ENCODE results near the gene CEMIP. TPM values are rescaled to one million over a fixed set of nuclear protein-coding genes. Genes with fewer than 3 reads are reported as not detected.

CEMIP gene
- total RNA-seq, 2 experiments from 2014 or later, result not detected

GRCh38 chr15:80966431-80967197 lies 187.4 kb downstream of the CEMIP start:
- TF ChIP-seq CTCF (IDR thresholded peaks at IDR 0.05), result no peak
- H3K27ac ChIP-seq (ENCODE audit: low read depth in 1 of 2, low read length in 2 of 2), result no peak overlapping the region
- peaks cover 79% of the 10 kb centered on the region for H3K36me3 Mint-ChIP-seq (ENCODE audit: low read depth)
- no peaks in the 10 kb centered on the region for H3K27me3 Mint-ChIP-seq
- H3K4me1 ChIP-seq (ENCODE audit: insufficient read depth, low read length), result peaks cover 5% of the 10 kb centered on the region
- H3K4me3 ChIP-seq (ENCODE audit: low read length), result no peak overlapping the region
- H3K4me3 Mint-ChIP-seq, result no peak overlapping the region
- no peaks in the 10 kb centered on the region for H3K9me3 ChIP-seq (ENCODE audit: control insufficient read depth in 1 of 2, insufficient read depth in 1 of 2, low read length in 2 of 2)
- DNase-seq (no peak), ATAC-seq (ENCODE audit: poor library complexity) (no peak)
- H3K4me1 Mint-ChIP-seq (ENCODE audit: low read depth), result peaks cover 34% of the 10 kb centered on the region
- intact Hi-C loops (cut with DNase I, micrococcal nuclease), result no loop called here
- H3K9me3 Mint-ChIP-seq, result peaks cover 2% of the 10 kb centered on the region
- H3K27ac Mint-ChIP-seq, result no peak overlapping the region
- H3K36me3 ChIP-seq (ENCODE audit: insufficient read depth, low read length), result peaks cover 15% of the 10 kb centered on the region
- POLR2A ChIA-PET, result interaction anchor here (0.6 kb wide), 1 partner anchor 434 kb away, joined by 3 read pairs; no protein-coding TSS in a partner anchor
- CTCF ChIA-PET, result no interaction called here
- H3K27me3 ChIP-seq (ENCODE audit: control insufficient read depth in 1 of 2, insufficient read depth in 2 of 2, low read length in 2 of 2), result no peaks in the 10 kb centered on the region

GRCh38 chr15:80967451-80967850 lies 188.3 kb downstream of the CEMIP start:
- H3K4me3 Mint-ChIP-seq, result no peak overlapping the region
- peaks cover 76% of the 10 kb centered on the region for H3K36me3 Mint-ChIP-seq (ENCODE audit: low read depth)
- ChIA-PET CTCF (interaction anchor here (0.6 kb wide), 1 partner anchor 134 kb away, joined by 3 read pairs; no protein-coding TSS in a partner anchor), POLR2A (interaction anchor here (0.6 kb wide), 1 partner anchor 433 kb away, joined by 3 read pairs; no protein-coding TSS in a partner anchor)
- DNase-seq, result no peak
- Histone ChIP-seq H3K27me3 (ENCODE audit: control insufficient read depth in 1 of 2, insufficient read depth in 2 of 2, low read length in 2 of 2) (no peaks in the 10 kb centered on the region), H3K27ac (ENCODE audit: low read depth in 1 of 2, low read length in 2 of 2) (no peak overlapping the region), H3K36me3 (ENCODE audit: insufficient read depth, low read length) (peaks cover 15% of the 10 kb centered on the region), H3K4me1 (ENCODE audit: insufficient read depth, low read length) (peaks cover 5% of the 10 kb centered on the region), H3K9me3 (ENCODE audit: control insufficient read depth in 1 of 2, insufficient read depth in 1 of 2, low read length in 2 of 2) (no peaks in the 10 kb centered on the region), H3K4me3 (ENCODE audit: low read length) (no peak overlapping the region)
- no peak for TF ChIP-seq CTCF (IDR thresholded peaks at IDR 0.05)
- H3K4me1 Mint-ChIP-seq (ENCODE audit: low read depth), result peaks cover 26% of the 10 kb centered on the region
- intact Hi-C loops (cut with DNase I, micrococcal nuclease), result no loop called here
- H3K27ac Mint-ChIP-seq, result no peak overlapping the region
- ATAC-seq (ENCODE audit: poor library complexity), result no peak
- no peaks in the 10 kb centered on the region for H3K27me3 Mint-ChIP-seq
- peaks cover 2% of the 10 kb centered on the region for H3K9me3 Mint-ChIP-seq

DNA sequence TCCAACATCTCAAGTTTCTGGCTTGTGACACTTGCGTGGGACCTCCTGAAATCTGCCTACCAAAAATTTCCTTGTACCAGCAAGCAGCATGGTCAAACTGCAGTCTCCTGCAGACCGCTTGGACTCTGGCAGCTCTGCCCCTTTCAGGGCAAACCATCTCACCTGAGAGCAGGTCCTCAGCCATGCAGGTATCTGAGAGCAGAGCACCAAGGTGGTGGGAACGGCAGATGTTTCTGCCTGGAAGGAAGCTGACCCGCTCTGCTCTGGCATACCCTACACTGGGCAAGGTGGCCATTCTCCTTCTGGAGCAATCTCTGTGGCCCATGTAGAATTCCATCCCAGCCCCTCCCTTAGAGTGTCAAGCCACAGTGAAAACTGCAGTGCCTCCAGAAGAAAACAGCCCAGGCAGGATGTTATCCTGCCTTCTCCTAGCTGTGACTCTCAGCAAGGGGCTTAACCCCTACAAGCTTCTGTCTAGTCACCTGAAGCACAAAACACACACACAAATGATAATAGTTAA lies 188.9 kb downstream of the CEMIP start:
- POLR2A ChIA-PET, result no interaction called here
- peaks cover 70% of the 10 kb centered on the region for H3K36me3 Mint-ChIP-seq (ENCODE audit: low read depth)

More for the DNA sequence above, 188.9 kb downstream of the CEMIP start:
- Histone ChIP-seq H3K27ac (ENCODE audit: low read depth in 1 of 2, low read length in 2 of 2) (no peak overlapping the region), H3K4me3 (ENCODE audit: low read length) (no peak overlapping the region), H3K9me3 (ENCODE audit: control insufficient read depth in 1 of 2, insufficient read depth in 1 of 2, low read length in 2 of 2) (no peaks in the 10 kb centered on the region), H3K36me3 (ENCODE audit: insufficient read depth, low read length) (peaks cover 15% of the 10 kb centered on the region), H3K4me1 (ENCODE audit: insufficient read depth, low read length) (peaks cover 5% of the 10 kb centered on the region), H3K27me3 (ENCODE audit: control insufficient read depth in 1 of 2, insufficient read depth in 2 of 2, low read length in 2 of 2) (no peaks in the 10 kb centered on the region)
- Mint-ChIP-seq H3K4me1 (ENCODE audit: low read depth) (peaks cover 20% of the 10 kb centered on the region), H3K4me3 (no peak overlapping the region), H3K27me3 (no peaks in the 10 kb centered on the region), H3K27ac (no peak overlapping the region), H3K9me3 (peaks cover 2% of the 10 kb centered on the region)
- CTCF ChIA-PET, result interaction anchor here (0.6 kb wide), 1 partner anchor 133 kb away, joined by 3 read pairs; no protein-coding TSS in a partner anchor
- intact Hi-C loops (cut with DNase I, micrococcal nuclease), result no loop called here
- DNase-seq (no peak), ATAC-seq (ENCODE audit: poor library complexity) (no peak)
- TF ChIP-seq CTCF (IDR thresholded peaks at IDR 0.05), result no peak
